ENCODE measurements around the gene COPS7A. TPM values are rescaled to one million over a fixed set of nuclear protein-coding genes. Genes with fewer than 3 reads are reported as not detected.

Gene COPS7A
- total RNA-seq, 2 donors from 2014 or later: 33.3 to 47.6 TPM

DNA sequence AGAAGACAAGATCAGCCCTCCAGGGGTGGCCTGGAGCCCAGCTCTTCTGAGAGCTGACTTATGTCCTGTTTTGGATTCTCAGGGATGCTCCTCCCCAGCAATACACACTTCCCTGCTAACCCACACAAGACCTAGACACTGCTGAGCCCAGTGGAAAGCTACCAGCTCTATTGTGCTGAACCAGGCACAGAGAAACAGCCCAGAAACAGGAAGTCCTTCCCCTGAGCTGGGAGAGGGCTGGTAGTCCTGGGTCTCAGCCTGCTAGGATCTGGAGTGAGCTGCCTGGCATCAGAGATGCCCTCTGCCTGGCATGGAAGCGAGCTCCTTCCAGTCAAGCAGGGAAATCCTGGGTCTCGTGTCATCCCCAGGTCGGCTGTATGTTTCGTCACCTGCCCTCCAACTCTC is 47.2 kb downstream of the COPS7A start:
- Histone ChIP-seq H3K9ac (ENCODE audit: low read depth in 2 of 2, low read length in 2 of 2) (peak overlapping the region in 1 of 2 donors; percentile 12), H3K36me3 (no peaks in the 10 kb centered on the region), H3K4me3 (no peak overlapping the region), H3K27ac (no peak overlapping the region), H3K27me3 (peaks cover 9% of the 10 kb centered on the region), H3K4me1 (peaks cover 3% of the 10 kb centered on the region), H3K9me3 (no peaks in the 10 kb centered on the region)
- DNase-seq: no peak
- TF ChIP-seq, protein P1, sequence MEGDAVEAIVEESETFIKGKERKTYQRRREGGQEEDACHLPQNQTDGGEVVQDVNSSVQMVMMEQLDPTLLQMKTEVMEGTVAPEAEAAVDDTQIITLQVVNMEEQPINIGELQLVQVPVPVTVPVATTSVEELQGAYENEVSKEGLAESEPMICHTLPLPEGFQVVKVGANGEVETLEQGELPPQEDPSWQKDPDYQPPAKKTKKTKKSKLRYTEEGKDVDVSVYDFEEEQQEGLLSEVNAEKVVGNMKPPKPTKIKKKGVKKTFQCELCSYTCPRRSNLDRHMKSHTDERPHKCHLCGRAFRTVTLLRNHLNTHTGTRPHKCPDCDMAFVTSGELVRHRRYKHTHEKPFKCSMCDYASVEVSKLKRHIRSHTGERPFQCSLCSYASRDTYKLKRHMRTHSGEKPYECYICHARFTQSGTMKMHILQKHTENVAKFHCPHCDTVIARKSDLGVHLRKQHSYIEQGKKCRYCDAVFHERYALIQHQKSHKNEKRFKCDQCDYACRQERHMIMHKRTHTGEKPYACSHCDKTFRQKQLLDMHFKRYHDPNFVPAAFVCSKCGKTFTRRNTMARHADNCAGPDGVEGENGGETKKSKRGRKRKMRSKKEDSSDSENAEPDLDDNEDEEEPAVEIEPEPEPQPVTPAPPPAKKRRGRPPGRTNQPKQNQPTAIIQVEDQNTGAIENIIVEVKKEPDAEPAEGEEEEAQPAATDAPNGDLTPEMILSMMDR (IDR thresholded peaks at IDR 0.05): no peak
- intact Hi-C loops (cut with DNase I): no loop called here

DNA sequence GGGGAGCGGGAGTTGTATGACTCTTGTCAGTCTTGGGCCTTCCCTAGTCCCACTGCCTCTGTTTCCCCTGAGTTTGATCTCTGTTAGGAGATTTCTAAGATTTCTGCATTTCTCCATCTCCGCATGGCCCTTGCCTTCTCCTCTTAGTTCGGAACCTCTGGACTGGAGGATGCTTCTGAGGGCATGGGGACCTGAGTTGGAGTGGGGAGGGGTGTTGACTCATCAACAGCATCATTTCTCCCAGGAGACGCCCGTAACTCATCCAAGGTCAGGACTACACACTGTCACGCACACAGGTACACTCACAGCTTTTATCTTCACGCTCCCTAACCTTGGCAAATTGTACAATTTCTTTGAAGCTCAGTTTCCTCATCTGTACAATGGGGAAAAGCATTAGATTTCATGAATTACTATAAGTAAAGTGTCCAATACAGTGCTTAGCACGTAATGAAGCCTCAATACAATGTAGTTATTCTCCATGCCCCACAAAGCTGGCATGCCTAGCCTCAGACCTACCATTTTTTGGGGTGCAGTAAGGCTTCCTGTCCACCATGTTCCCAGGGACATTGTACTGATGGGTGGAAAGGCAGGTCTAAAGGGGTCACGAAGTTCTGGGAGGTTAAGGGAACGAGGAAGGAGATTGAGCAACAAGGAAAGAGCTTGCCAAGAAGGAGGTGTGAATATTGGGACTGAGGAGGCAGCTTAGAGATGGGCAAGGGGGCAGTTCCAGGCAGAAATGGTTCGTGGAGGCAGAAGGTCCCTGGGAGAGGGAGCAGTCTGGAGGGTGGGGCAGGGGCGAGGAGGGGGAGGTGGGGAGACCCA is 47.9 kb downstream of the COPS7A start:
- H3K27ac ChIP-seq: peak overlapping the region; percentile 19
- H3K27me3 ChIP-seq: peaks cover 9% of the 10 kb centered on the region
- H3K36me3 ChIP-seq: no peaks in the 10 kb centered on the region
- H3K9ac ChIP-seq (ENCODE audit: low read depth in 2 of 2, low read length in 2 of 2): peak overlapping the region in 1 of 2 donors; percentile 12
- H3K4me3 ChIP-seq: no peak overlapping the region
- DNase-seq: no peak
- H3K9me3 ChIP-seq: no peaks in the 10 kb centered on the region
- intact Hi-C loops (cut with DNase I): no loop called here
- peaks cover 3% of the 10 kb centered on the region for H3K4me1 ChIP-seq
- TF ChIP-seq, protein P1 (IDR thresholded peaks at IDR 0.05): no peak

DNA sequence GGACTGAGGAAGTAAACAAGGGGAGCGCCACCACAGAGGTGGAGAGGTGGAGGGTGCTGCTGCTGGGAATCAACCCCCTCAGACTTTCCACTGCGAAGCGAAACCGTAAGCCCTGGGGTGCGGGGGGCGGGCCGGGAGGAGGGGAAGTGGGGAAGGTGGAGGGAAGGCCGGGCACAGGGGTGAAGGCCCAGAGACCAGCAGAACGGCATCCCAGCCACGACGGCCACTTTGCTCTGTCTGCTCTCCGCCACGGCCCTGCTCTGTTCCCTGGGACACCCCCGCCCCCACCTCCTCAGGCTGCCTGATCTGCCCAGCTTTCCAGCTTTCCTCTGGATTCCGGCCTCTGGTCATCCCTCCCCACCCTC is 48.5 kb downstream of the COPS7A start, which contains the start of gene LAG3:
Gene LAG3, plus strand, starts transcription at position 190 of the 365 bp plus-strand sequence. CDS start 333 bp downstream, outside the sequence.
- peak within 1 kb of the TSS; percentile 9 for H3K4me3 ChIP-seq
- peaks cover 3% of the 10 kb centered on the region for H3K4me1 ChIP-seq
- peaks cover 9% of the 10 kb centered on the region for H3K27me3 ChIP-seq
- H3K27ac ChIP-seq: peak within 1 kb of the TSS; percentile 19
- intact Hi-C loops (cut with DNase I): no loop called here
- H3K9ac ChIP-seq (ENCODE audit: low read depth in 2 of 2, low read length in 2 of 2): peak within 1 kb of the TSS; percentile 46 to 53
- no peaks in the 10 kb centered on the region for H3K9me3 ChIP-seq
- peak; percentile 32 for DNase-seq
- no peaks in the 10 kb centered on the region for H3K36me3 ChIP-seq
- TF ChIP-seq, protein P1 (IDR thresholded peaks at IDR 0.05): no peak

DNA sequence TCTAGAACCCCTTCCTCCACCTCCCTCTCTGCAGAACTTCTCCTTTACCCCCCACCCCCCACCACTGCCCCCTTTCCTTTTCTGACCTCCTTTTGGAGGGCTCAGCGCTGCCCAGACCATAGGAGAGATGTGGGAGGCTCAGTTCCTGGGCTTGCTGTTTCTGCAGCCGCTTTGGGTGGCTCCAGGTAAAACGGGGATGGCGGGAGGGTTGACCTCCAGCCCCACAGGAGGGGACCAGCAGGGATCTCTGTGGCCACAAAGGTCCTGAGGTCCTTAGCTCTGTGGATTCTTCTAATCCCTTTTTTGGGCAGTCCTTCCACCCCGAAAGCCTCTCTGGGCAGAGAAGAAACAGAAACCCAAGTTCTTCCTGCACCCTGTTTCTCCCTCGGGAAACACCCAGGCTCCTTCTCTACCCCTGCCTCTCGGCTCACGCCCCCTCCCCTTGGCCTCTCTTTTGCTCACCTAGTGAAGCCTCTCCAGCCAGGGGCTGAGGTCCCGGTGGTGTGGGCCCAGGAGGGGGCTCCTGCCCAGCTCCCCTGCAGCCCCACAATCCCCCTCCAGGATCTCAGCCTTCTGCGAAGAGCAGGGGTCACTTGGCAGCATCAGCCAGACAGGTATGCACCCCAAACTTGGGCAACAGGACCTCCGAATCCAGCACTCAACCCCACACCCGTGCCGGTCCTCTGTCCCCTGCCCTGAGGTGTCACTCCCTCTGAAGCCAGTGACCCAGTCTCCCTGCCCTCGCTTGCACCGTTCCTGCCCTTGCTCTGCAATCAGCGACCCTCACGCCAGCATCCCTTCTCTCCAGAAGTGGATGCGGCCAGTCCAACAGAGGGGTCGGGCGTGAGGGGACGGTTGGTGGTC is 49.1 kb downstream of the COPS7A start:
- H3K4me1 ChIP-seq: peaks cover 3% of the 10 kb centered on the region
- peak overlapping the region; percentile 9 for H3K4me3 ChIP-seq
- TF ChIP-seq, protein P1 (IDR thresholded peaks at IDR 0.05): no peak
- no peaks in the 10 kb centered on the region for H3K36me3 ChIP-seq
- intact Hi-C loops (cut with DNase I): no loop called here
- H3K9ac ChIP-seq (ENCODE audit: low read depth in 2 of 2, low read length in 2 of 2): peak overlapping the region; percentile 46 to 53
- no peaks in the 10 kb centered on the region for H3K9me3 ChIP-seq
- no peak overlapping the region for H3K27ac ChIP-seq
- H3K27me3 ChIP-seq: peaks cover 9% of the 10 kb centered on the region
- DNase-seq: no peak

DNA sequence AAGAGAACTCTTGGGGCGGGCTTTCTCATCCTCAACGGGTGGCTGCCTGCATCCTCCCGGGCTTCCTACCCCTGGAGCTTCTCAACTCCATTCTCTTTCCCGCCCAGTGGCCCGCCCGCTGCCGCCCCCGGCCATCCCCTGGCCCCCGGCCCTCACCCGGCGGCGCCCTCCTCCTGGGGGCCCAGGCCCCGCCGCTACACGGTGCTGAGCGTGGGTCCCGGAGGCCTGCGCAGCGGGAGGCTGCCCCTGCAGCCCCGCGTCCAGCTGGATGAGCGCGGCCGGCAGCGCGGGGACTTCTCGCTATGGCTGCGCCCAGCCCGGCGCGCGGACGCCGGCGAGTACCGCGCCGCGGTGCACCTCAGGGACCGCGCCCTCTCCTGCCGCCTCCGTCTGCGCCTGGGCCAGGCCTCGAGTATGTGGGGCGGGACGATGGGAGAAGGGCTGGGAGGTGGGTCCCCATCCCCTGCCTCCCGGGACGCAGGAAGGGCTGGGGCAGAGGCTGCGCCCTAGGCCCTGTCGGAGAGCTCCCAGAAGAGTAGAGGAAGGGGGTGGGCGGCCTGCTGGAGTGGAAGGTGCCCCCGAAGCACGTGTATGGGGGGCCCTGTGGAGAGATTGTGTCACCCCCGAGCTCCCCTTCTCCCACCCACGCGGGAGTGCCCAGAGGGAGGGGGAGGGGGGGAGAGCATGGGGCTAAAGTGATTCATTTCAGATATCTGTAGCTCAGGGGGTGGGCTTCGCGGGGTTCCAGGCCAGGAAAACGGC is 49.9 kb downstream of the COPS7A start:
- Histone ChIP-seq H3K9me3 (no peaks in the 10 kb centered on the region), H3K27ac (no peak overlapping the region), H3K27me3 (peaks cover 9% of the 10 kb centered on the region), H3K4me3 (peak overlapping the region; percentile 9), H3K36me3 (no peaks in the 10 kb centered on the region), H3K9ac (ENCODE audit: low read depth in 2 of 2, low read length in 2 of 2) (peak overlapping the region in 1 of 2 donors; percentile 53), H3K4me1 (no peaks in the 10 kb centered on the region)
- TF ChIP-seq, protein P1 (IDR thresholded peaks at IDR 0.05): no peak
- DNase-seq: peak; percentile 40
- intact Hi-C loops (cut with DNase I): no loop called here

All from colonic mucosa (tissue), 4 donors.